HG02763 (cell line): ENCODE data around the gene MIGA1.

Experiments used
- ATAC-seq: cut with Tn5 transposase; IDR thresholded peaks from one replicate; pipeline ENCODE4 v1.9.1; 2021; ENCODE audit warnings: mild to moderate bottlenecking, moderate library complexity; ENCODE audit not compliant: unreplicated experiment

The MIGA1 gene

DNA sequence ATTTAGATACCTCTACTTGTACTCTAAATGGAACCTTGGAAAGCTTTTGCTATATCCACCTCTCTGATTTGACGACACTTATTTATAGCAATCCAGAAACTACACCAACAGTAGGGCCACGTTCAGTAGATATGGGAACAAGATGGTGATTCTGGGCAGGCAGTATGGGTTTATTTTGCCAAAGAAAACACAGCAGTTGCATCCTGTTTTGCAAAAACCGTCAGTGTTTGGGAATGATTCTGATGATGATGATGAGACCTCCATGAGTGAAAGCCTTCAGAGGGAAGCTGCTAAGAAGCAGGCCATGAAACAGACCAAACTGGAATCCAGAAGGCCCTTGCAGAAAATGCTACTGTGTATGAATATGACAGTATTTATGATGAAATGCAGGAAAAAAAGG is 67.5 kb downstream of the MIGA1 start:
- no peak for ATAC-seq

DNA sequence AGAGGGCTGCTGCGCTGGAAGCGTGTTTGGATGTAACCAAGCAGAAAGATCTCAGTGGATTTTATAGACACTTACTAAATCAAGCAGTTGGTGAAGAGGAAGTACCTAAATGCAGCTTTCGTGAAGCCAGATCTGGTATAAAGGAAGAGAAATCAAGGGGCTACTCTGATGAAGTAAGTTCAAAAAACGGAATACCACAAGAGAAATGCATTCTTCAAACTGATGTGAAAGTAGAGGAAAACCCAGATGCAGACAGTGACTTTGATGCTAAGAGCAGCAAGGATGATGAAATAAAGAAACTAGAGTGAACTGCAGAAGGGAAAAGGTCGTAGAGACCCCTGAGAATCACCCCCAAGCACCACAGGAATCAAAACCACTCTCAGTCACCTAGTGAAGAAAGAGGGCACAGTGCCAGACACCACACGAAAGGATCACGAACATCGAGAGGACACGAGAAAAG is 68.2 kb downstream of the MIGA1 start:
- ATAC-seq, result no peak

DNA sequence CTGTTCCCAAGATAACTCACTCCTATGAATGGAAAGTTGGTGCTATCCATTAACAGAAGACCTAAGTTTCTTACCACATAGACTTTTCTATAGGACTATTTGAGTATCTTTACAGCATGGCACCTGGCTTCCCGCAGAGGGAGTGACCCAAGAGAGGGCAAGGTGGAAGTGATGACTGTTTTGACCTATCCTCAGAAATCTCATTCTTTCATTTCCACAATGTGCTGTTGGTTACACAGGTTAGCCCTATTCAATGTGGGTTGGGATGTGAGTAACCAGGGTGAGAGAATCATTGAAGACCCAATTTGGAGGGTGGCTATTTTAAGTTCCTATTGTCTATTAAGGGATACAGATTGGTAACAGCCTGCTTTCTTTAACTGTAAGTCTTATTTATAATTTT is 70.6 kb downstream of the MIGA1 start:
- no peak for ATAC-seq

DNA sequence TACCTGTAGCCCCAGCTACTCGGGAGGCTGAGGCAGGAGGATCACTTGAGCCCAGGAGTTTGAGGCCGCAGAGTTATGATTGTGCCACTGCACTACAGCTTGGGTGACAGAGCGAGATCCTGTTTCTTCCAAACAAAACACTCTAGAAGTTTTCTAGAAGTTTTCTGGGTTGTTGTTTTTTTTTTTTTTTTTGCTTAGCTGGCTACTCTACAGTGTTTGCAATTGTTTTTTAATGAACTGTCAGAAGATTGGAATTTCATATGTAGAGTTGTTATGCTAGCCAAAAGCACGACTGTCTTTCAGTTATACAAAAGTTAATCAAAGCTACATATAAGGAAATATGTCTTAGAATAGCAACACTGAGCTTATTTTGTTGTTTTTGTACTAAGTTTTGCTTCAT is 78.1 kb downstream of the MIGA1 start:
- ATAC-seq, result no peak

DNA sequence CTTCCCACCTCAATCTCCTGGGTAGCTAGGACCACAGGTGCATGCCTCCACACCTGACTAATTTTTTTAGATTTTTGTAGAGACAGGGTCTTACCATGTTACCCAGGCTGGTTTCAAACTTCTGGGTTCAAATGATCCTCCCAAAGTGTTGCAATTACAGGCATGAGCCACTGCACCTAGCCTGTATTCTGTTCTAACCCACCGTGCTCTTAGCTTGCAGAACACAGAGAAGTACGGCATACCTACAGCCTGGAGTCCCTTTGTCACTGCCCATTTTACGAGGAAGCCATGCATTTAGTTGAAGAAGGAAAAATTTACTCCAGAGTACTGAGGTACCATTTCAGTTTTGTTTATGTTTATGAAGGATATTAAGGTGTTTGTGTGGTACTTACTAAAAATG is 79.3 kb downstream of the MIGA1 start:
- no peak for ATAC-seq

DNA sequence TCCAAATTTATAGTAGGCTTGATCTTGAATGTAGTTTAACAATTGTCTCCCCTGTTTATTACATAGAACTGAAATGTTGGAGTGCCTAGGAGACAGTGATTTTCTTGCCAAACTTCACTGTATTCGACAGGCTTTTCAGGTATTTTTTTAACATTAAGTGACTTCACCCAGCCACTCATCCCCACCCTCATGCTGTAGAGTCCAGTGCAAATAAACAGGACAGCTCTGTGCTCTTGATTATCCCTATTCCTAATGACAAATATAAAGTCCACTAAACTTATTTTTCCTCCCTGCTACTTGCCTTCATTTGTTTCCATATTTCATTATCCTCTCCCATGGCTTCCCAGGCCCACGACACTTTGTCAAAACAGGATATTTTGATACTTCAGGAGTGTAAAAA is 79.8 kb downstream of the MIGA1 start:
- no peak for ATAC-seq

DNA sequence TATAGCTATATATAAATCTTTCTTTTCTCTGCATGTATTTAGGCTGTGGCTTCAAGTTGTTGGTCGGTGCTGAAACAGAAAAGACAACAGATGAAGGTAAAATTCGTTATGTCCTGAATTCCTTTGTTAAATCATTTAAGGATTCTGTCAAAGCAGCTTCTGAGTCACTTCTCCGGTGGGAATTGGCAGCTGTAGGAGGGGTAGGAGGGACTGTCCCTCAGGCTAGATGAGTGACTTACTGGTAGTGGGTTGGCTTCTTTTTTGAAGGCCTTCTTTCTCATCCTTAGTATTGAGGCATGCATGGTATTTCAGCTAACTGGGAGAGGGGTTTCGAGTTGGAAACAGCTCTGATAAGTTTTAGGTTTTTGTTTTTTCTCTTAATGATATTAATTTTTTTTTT is 86.8 kb downstream of the MIGA1 start:
- ATAC-seq, result no peak

DNA sequence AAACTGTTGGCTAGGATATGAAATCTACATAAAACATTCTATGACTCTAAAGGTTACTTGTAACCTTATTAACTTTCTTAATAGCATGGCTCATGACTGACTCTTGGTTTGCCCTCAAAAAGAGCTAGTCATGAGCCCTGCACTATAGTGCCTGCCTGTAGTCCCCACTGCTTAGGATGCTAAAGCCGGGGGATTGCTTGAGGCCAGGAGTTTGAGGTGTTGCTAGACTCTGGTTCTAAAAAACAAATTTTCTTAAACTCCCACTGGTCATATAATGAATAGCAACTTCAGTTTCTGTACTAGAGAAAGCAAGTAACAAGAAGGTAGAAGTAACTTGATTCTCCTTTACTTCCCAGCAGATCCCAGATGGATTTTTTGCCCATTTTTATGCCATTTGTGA is 93.2 kb downstream of the MIGA1 start:
- no peak for ATAC-seq

DNA sequence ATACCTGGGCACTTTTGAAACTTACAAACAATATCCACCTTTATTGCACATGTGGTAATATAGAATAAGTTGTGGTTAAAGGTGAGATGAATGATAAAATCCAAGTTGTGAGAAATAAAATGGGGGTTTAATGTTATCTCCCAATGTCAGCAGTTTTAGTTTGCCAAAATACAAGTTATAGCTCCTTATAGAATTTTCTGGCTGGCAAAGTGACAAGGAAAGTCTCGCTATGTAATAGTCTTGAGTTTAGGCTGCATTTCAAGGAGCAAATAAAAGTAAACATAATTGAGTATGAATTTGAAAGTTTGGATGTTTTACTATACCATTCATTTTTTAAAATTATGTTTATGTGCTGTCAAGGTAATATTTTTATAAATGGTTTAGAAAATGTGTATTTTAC is 94.0 kb downstream of the MIGA1 start:
- ATAC-seq, result no peak

DNA sequence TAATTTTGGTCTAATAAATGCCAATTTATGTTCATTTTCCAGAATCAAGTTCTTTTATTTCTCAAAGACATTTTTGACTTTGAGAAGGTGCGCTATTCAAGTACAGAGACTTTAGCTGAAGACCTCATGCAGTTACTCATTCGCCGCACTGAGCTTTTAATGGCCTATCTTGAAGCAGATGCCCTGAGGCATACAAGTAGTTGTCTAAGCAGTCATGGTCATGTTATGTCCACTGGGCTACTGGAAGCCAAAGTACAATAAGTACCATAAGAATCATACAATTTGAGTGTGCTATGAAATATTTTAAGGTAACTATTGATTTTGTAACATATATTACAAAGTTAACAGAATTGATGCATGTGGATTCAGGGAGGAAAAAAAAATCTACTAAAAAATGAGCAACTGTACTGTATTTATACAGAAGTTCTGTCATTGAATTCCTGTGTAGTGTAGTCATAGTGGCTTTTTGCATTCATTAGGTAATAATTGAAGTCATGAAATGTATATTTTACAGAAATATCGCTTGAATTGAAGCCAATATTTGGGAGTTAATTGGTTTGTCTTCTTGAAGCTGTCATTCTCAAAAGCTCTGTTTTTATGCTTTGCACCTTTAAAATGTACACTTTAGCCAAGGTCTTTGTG is 95.5 kb downstream of the MIGA1 start:
- no peak for ATAC-seq

DNA sequence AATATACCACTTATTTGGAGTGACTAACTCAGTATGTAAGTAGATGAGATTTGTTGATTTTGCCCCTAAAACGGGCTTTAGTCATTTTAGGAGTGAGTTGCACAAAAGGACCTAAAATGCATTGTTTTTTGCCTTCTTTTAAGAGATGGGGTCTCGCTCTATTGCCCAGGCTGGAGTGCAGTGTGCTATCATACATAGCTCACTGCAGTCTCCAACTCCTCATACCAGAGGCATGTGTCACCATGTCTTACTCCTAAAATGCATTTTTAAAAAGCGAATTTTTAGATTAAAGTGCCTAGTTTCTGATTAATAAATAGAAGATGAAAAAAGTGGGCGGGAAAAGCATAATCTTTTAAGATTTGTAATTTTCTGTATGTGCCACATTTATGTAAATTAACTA is 97.4 kb downstream of the MIGA1 start:
- ATAC-seq, result no peak

DNA sequence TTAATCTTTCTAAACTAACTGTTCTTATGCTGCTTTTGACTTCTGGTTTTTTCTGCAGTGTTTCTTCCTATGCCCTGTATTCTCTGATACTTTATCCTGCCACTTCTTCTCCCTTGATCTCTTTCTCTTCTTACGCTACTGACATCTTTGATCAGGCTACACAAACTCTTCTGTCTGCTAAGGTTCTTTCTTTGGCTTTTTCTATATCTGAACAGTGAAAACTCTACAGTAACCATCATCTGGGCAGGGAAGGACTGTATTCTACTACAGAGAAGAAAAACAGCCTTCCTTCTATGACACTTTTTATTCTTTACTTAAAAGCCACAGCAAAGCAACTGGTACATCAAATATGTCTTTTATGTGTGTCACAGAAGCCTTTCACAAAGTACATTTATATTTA is 101.6 kb downstream of the MIGA1 start:
- no peak for ATAC-seq

DNA sequence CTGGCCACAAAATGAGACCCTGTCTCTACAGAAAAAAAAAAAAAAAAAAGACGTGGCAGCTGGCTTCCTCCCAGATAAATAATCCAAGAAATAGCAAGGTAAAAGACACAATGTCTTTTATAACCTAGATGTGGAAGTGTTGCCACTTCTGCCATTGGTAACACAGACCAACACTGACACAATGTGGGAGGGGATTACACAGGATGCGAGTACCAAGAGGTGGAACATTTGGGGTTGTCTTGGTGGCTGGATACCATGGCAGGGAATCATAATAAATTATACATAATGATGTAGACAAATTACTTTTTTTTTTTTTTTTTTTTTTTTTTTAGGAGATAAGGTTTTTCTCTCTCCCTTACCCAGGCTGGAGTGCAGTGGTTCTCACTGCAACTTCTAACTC is 103.0 kb downstream of the MIGA1 start:
- no peak for ATAC-seq

DNA sequence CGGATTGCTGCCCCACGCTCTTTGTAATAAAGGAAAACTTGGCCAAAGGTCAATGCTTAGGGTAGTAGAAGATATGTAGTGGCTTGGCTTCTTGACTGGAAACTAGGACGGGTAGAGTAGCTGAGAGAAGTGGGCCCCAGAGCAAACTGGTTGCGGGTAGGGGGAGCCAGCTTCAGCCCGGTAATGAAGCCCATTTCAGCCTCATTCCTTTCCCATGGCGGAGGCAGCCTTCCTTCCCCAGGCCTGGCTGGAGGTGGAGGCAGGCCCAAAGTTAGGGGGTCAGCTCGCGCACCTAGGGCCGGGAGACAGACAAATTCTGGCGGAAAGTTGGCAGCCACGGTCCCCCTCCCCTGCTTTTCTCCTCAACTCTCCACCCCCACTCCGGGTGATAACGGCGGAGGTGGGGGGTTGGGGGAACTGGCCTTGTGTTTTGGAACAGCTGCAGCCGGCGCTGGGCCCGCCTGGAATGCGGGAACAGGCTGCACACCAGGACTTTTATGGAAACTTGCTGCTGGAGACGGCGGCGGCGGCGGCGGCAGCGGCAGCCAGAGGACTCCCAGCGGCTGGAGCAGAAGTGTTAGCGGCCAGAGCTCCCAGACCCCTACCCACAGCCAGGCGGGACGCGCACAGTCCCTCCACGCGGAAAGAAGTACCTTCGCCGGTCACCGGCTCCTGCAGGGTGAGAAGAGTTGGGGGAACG is 108.8 kb downstream of the MIGA1 start, which contains the start of gene NEXN:
Gene NEXN, plus strand, starts transcription at position 544 of the 700 bp plus-strand sequence. CDS start 27,483 bp downstream, outside the sequence.
- no peak for ATAC-seq

DNA sequence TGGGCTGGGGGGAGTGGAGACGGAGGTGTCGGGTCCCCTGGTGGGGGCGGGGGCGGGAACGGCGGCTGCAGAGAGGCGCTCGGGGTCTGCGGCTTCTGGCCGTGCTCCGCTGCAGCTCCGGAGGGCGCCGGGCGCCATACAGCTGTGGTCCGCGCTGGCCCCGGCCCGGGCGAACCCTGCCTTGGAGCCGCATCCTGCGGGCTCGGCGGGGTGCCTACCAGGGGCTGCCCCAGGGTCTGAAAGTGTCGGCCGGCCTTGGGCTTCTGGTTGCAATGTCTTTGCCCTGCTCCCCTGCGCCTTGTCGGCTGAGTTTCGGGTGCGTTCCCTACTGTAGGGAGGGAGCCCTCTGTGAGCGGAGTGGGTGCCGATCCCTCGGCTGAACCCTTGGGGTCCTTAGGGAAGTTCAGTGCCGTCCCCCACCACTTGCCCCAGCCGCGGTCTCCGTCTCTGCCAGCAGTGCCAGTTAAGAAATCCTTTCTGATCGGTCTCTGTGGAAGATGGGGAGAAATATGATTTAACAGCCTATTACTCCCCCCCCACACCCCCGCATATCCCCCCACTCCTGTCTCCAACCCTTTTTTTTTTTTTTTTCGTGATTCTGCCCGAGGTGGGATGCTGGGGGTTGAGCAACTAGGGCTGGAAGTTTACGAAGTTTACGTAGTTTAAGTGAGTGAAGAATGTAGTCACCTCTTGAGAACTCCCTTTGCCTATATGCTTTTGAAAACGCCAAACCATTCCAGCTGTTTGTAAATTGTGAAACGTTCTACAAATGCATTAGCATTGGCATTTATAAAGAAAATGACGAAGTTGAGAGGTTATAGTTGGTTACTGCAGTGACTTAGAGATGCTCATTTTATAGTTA is 109.6 kb downstream of the MIGA1 start:
- ATAC-seq, result no peak

DNA sequence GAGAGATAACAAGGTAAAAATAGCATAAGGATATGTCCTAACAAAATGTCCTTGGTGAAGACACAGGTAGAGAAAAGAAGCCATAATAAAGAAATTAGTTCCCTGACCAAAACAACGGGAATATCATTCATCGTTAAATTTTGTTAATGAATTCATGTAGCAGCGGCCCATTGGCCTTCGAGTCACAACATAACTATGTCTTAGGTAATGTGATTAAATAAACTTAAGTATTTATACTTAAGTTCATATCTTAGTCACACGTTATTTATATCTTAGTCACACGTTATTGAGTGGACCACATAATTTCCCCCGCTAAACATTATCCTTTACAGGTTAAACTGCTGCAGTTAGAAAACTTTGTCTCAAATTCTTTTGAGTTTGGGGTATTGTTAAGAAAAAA is 110.2 kb downstream of the MIGA1 start:
- ATAC-seq, result no peak

DNA sequence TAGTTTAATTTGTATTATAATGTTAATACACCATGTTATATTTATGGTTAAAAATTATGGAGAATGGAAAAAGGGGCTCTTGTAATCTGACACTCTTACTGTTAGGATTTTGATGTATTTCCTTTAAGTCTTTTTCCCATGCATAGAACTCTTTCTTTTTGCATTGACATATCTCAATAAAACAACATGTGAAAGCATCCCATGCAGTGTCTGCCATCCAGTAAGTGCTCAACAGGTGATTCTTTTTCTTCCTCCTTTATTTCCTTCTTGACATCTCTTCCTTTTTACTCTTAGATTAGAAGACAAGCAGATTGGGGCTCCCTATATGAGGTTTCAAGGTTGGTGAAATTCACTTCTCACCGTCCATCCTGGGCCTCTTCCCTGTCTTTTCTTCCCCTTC is 111.8 kb downstream of the MIGA1 start:
- ATAC-seq, result no peak

DNA sequence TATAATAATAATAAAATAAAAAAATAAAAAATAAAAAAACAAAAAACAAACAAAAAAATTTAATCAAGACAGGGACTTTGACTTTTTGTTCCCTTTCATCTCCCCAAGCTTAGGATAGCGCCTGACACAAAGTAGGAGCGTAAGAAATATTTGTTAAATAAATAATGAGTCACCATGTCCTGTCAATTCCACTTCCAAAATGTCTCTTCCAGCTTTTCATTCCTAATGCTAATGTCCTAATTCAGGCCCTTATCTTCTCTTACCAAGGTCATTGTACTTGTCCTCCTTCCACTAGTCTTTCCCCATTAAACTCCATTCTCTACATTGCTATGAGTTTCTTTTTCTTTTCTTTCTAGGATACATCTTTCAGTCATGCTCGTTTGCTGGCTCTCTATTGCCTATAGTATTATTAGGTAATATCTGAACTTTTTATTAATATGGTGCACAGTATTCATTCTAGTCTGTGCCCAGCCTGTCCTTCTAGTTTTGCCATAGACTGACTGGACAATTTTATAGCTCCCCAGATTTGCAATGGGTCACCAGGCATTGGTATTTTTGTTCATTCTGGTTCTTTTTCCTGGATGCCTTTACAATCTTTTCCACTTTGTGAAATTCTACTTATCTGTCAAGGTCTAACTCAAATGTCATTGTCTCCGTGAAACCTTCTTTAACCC is 120.3 kb downstream of the MIGA1 start:
- ATAC-seq, result no peak

DNA sequence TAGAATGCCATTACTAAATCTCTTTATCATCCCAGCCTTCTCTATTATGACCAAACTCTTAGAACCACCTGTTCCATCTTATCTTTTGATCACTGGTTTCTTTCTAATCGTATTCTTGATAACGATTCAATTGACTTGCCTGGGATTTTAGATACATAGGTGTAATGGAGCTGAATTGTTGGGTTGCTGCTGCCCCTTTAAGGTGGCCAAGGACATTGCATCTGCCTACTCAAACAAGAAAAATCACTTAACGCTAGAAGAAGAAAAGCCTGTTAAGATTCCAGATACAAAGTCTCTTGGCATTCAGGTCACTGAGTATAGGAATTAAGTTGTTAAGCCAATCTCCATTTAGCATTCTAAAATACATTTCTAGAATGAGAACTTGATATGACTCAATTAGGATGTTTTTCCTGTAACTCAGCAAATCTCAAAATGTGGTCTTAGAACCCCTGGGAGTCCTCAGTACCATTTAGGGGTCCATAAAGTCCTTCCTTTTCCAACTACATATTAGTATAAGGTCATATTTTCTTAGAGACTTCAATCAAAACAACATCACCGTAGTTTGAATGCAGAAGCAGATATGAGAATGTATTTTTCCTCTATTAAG is 121.3 kb downstream of the MIGA1 start:
- no peak for ATAC-seq

DNA sequence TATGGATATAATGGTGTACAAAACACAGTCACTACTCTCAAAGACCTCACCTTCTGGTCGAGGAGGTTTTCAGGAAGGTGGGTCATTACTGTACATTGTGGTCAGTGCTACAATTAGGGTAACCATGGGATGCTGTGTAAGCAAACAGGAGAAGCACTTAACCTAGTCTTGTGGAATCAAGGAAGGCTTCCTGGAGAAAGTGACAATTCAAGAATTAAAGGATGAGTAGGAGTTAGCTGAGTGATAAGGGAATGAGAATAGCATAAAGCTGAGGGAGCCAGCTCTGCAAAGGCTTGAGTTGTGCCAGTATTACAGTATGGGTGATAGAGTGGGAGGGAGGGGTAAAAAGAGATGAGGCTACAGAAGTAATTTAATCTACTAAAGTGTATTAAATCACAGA is 126.2 kb downstream of the MIGA1 start:
- no peak for ATAC-seq

DNA sequence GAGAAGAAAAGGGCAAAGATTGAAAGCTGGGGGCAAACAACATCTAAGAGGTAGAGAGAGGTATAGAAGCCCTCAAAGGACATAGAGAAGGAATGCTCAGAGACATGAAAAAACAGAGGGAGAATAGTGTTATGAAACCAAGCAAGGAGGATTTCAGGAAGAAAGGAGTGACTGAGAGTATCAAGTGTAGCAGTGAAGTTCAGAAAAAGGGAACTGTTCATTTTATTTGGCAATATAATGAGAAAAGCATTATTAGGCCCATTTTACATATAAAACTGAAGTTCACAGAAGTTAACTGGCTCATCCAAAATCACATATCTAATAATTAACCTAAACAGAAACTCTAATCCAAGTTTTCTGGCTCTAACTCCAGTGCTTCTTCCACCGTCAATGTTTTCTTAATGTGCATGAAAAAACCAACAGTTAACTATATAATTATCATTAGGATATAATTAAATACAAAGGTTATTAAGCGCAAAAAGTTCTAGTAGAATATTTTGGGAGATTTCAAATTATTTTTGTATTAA is 126.6 kb downstream of the MIGA1 start:
- ATAC-seq, result no peak
